Endothelial cell of umbilical vein (primary cell): ENCODE measurements around the gene FAM76B. TPM values are rescaled to one million over a fixed set of nuclear protein-coding genes. Genes with fewer than 3 reads are reported as not detected.

Experiments
- BruUV-seq: library from RNA; stranded (reverse); fragments of 400-500 nt; replicated peaks from 2 replicates; lab custom pipeline; 2021; lab: Mats Ljungman, UMichigan
- CTCF ChIA-PET: fragments of 300-600, 350-600 bp; sonication (Branson Sonifier 250); formaldehyde crosslinking; loops from one replicate; lab custom pipeline; 2021; ENCODE audit warnings: antibody characterized with exemption, inconsistent platforms; lab: Charles Lee
- POLR2A ChIA-PET: fragments of 300-600, 350-600 bp; sonication (Branson Sonifier 250); formaldehyde crosslinking; loops from one replicate; lab custom pipeline; 2021; ENCODE audit warnings: antibody characterized with exemption, inconsistent platforms; lab: Charles Lee
- DNase-seq: peaks from one replicate; pipeline ENCODE4 v3.0.0-alpha.2; 2011; ENCODE audit warnings: low read depth, low spot score
- FAIRE-seq: peaks from 2 replicates; lab custom pipeline; 2011; peaks lifted over from hg19 to GRCh38; lab: Jason Lieb, UNC
- H2AFZ ChIP-seq: 2 replicates; pipeline ENCODE4 v1.6.0; 2012; ENCODE audit warnings: low read depth, low read length, control low read depth, inconsistent platforms
- H3K27ac ChIP-seq: 2 replicates; pipeline ENCODE4 v1.5.1; 2011; ENCODE audit warnings: low read depth, mild to moderate bottlenecking, control low read depth, low read length, moderate library complexity; ENCODE audit not compliant: insufficient read depth
- H3K27me3 ChIP-seq, 2 experiments: 2 replicates each; pipeline versions ENCODE4 v1.6.0 to v1.6.1; 2011; ENCODE audit warnings: low read length in 2 of 2, mixed read lengths in 1 of 2; ENCODE audit not compliant: control insufficient read depth in 2 of 2, insufficient read depth in 2 of 2
- H3K36me3 ChIP-seq, 2 experiments: 2 replicates in 1 of 2; 3 replicates in 1 of 2; pipeline ENCODE4 v1.5.1; 2011; ENCODE audit warnings: low read length in 2 of 2, mild to moderate bottlenecking in 1 of 2, moderate library complexity in 1 of 2; ENCODE audit not compliant: control insufficient read depth in 2 of 2, insufficient read depth in 2 of 2; ENCODE audit errors: extremely low read depth in 1 of 2
- H3K4me1 ChIP-seq: 3 replicates; pipeline ENCODE4 v1.5.1; 2011; ENCODE audit warnings: mild to moderate bottlenecking, low read length; ENCODE audit not compliant: control insufficient read depth, insufficient read depth; ENCODE audit errors: extremely low read depth
- H3K4me2 ChIP-seq: 2 replicates; pipeline ENCODE4 v1.6.1; 2011; ENCODE audit warnings: low read length, control low read depth, mixed read lengths; ENCODE audit not compliant: insufficient read depth
- H3K4me3 ChIP-seq, 3 experiments: fragments of 200-600 bp in 1 of 3; sonication (generic), shearing (Covaris generic) in 1 of 3; replicated peaks in 1 of 3; 2 replicates each; pipeline ENCODE4 v1.5.1; 2011 to 2016; ENCODE audit warnings: control low read depth in 3 of 3, low read length in 3 of 3, mild to moderate bottlenecking in 2 of 3, inconsistent platforms in 1 of 3, low read depth in 1 of 3, moderate library complexity in 1 of 3; ENCODE audit not compliant: insufficient read depth in 1 of 3
- H3K79me2 ChIP-seq: 2 replicates; pipeline ENCODE4 v1.6.0; 2012; ENCODE audit warnings: low read length, inconsistent platforms; ENCODE audit not compliant: control insufficient read depth, insufficient read depth
- H3K9ac ChIP-seq: replicated peaks from 2 replicates; pipeline ENCODE3; 2011; ENCODE audit warnings: low read length, control low read depth; ENCODE audit not compliant: insufficient read depth; ENCODE audit errors: extremely low read depth
- H3K9me1 ChIP-seq: replicated peaks from 3 replicates; pipeline ENCODE4 v1.6.0; 2011; ENCODE audit warnings: mild to moderate bottlenecking, low read length; ENCODE audit not compliant: control insufficient read depth, insufficient read depth; ENCODE audit errors: extremely low read depth
- H3K9me3 ChIP-seq: replicated peaks from 2 replicates; pipeline ENCODE4 v1.5.1; 2012; ENCODE audit warnings: low read length, inconsistent platforms; ENCODE audit not compliant: control insufficient read depth, insufficient read depth
- H4K20me1 ChIP-seq: replicated peaks from 2 replicates; pipeline ENCODE3; 2011; ENCODE audit warnings: mild to moderate bottlenecking, low read length; ENCODE audit not compliant: control insufficient read depth, insufficient read depth; ENCODE audit errors: extremely low read depth
- EZH2 ChIP-seq: IDR thresholded peaks from 2 replicates; pipeline ENCODE4 v1.6.1; 2012; ENCODE audit warnings: borderline replicate concordance, low read depth, mild to moderate bottlenecking, moderate library complexity, low read length, inconsistent platforms; ENCODE audit not compliant: severe bottlenecking
- FOS ChIP-seq: IDR thresholded peaks from 2 replicates; pipeline ENCODE4 v1.6.1; 2011; ENCODE audit warnings: mild to moderate bottlenecking, low read length, moderate library complexity, borderline replicate concordance; ENCODE audit not compliant: insufficient read depth
- GATA2 ChIP-seq: IDR thresholded peaks from 2 replicates; pipeline ENCODE4 v1.7.0; 2011; ENCODE audit warnings: low read depth, mild to moderate bottlenecking, moderate library complexity, mixed read lengths, low read length; ENCODE audit not compliant: insufficient read length, insufficient read depth
- JUN ChIP-seq: IDR thresholded peaks from 2 replicates; pipeline ENCODE4 v1.6.1; 2011; ENCODE audit warnings: borderline replicate concordance, low read depth; ENCODE audit not compliant: insufficient read length, insufficient read depth
- MYC ChIP-seq: IDR thresholded peaks from one replicate; pipeline ENCODE4 v1.6.1; 2011; ENCODE audit warnings: mild to moderate bottlenecking, low read depth, low read length
- POLR2A ChIP-seq: IDR thresholded peaks from 2 replicates; pipeline ENCODE4 v1.6.1; 2012; ENCODE audit warnings: low read depth, mild to moderate bottlenecking, control low read depth, low read length
- POLR2AphosphoS5 ChIP-seq: IDR thresholded peaks from 2 replicates; pipeline ENCODE4 v1.6.1; 2012; ENCODE audit warnings: low read depth, mild to moderate bottlenecking, control low read depth, low read length, moderate library complexity; ENCODE audit not compliant: insufficient read depth
- dilution Hi-C: fragments of 300-500 bp; cut with MboI; formaldehyde crosslinking; loops from one replicate; pipeline ENCODE4 v1.15.0; 2019; ENCODE audit warnings: low sequenced_read_pairs; ENCODE audit not compliant: extremely low pct_ligation_motif_present
- intact Hi-C: fragments of 100-400 bp; cut with micrococcal nuclease; formaldehyde crosslinking; loops from one replicate; pipeline ENCODE4 v1.10.0; 2022
- polyA plus RNA-seq, 4 experiments: library from polyadenylated mRNA; depleted of rRNA in 3 of 4; stranded (reverse) in 3 of 4; unstranded in 1 of 4; fragments of >200 nt; gene quantifications; 2 replicates each; pipeline versions ENCODE4 v1.2.1 to v1.2.3, GENCODE V29; 2011 to 2012; ENCODE audit warnings: missing spikeins in 1 of 4
- total RNA-seq: library from RNA; stranded (reverse); gene quantifications from 2 replicates; pipeline ENCODE4 v1.2.3, GENCODE V29; 2021
- TF ChIP-seq, protein P1 (sequence below): IDR thresholded peaks from 2 replicates; pipeline ENCODE4 v1.6.1; 2011; ENCODE audit not compliant: insufficient read depth, insufficient read length
- TF ChIP-seq, protein P2 (sequence below), 2 donors: IDR thresholded peaks; 1 replicate in 1 of 2; 2 replicates in 1 of 2; pipeline ENCODE4 v1.5.1; 2011; ENCODE audit warnings: low read length in 2 of 2, mild to moderate bottlenecking in 2 of 2, moderate library complexity in 2 of 2, control low read depth in 1 of 2, inconsistent platforms in 1 of 2, low read depth in 1 of 2; ENCODE audit not compliant: insufficient read depth in 1 of 2; ENCODE audit errors: extremely low read depth in 1 of 2

The FAM76B gene
- total and polyA plus RNA-seq, 2 donors (not counting 3 experiments of a cell fraction or from before 2014, with no cell fraction given): 6.7 to 25.7 TPM

DNA sequence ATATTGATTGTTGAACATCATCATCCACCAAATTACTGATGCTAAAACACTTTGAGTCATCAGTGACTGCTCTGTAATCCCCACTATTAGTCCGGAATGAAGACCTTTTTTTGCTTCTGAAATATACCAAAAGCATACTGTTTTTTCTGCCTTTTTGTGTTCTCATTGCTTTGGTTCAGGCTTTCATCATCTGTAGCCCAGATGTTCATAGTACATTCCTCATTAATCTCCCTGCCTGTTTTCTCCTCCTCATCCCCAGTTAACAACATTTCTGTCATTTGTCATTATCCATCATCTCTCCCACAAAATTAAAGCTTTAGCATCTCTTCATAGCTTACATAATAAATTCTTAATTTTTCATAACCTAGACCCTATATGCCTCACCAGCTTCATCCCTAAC lies 10.0 kb upstream of the FAM76B start:
- dilution Hi-C loops (no loop called here), intact Hi-C loops (no loop called here)
- H3K27me3 ChIP-seq: no peaks in the 10 kb centered on the region
- no peak overlapping the region for H3K4me3 ChIP-seq
- no peaks in the 10 kb centered on the region for H3K9me3 ChIP-seq
- H2AFZ ChIP-seq: no peak overlapping the region
- ChIA-PET CTCF (interaction anchor here (1.0 kb wide), 1 partner anchor 8 kb away, joined by 4 read pairs; no protein-coding TSS in a partner anchor), POLR2A (interaction anchor here (0.8 kb wide), 1 partner anchor 10 kb away, joined by 3 read pairs; the partner anchor contains the start of gene FAM76B)
- no peaks in the 10 kb centered on the region for H3K4me1 ChIP-seq
- no peaks in the 10 kb centered on the region for H3K9me1 ChIP-seq
- BruUV-seq: no TSS peak
- TF ChIP-seq POLR2AphosphoS5: no peak
- TF ChIP-seq FOS: no peak
- TF ChIP-seq JUN: no peak
- TF ChIP-seq MYC: no peak
- no peak for FAIRE-seq
- H3K79me2 ChIP-seq: peaks cover 21% of the 10 kb centered on the region
- H3K27ac ChIP-seq: no peak overlapping the region
- H3K36me3 ChIP-seq: peaks cover 0 to 2% of the 10 kb centered on the region in 2 experiments
- H3K9ac ChIP-seq: no peak overlapping the region
- no peak for DNase-seq
- H4K20me1 ChIP-seq: no peaks in the 10 kb centered on the region
- no peak overlapping the region for H3K4me2 ChIP-seq

DNA sequence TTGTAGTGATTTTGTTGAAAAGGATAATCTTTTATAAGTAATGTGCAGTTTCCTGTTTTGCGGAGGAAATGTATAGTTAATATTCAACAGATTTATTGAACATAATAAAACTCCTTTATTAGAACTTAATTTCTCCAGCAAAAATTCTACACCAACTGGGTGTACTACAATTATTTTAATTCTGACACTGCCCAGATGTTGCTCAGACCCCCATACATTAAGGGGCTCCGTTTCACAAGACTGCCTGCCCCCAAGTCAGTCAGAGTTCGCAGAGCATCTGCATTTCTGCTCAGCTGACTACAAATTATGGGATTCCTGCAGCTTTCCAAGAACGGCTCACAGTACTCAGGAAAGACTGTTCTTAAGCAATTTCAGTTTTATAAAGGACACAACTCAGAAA lies 6.9 kb upstream of the FAM76B start:
- POLR2A ChIA-PET: no interaction called here
- Histone ChIP-seq H3K9ac (no peak overlapping the region), H3K9me1 (no peaks in the 10 kb centered on the region), H4K20me1 (no peaks in the 10 kb centered on the region), H3K9me3 (no peaks in the 10 kb centered on the region), H3K36me3 (peaks cover 0 to 2% of the 10 kb centered on the region in 2 experiments), H2AFZ (no peak overlapping the region), H3K79me2 (peaks cover 45% of the 10 kb centered on the region), H3K4me2 (no peak overlapping the region), H3K4me1 (peaks cover 6% of the 10 kb centered on the region), H3K27me3 (no peaks in the 10 kb centered on the region), H3K27ac (no peak overlapping the region), H3K4me3 (no peak overlapping the region)
- no TSS peak for BruUV-seq
- TF ChIP-seq POLR2A (no peak), POLR2AphosphoS5 (no peak), JUN (no peak), GATA2 (no peak), EZH2 (no peak), FOS (no peak), MYC (no peak)
- TF ChIP-seq, protein P1, sequence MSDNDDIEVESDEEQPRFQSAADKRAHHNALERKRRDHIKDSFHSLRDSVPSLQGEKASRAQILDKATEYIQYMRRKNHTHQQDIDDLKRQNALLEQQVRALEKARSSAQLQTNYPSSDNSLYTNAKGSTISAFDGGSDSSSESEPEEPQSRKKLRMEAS: no peak
- TF ChIP-seq, protein P2, sequence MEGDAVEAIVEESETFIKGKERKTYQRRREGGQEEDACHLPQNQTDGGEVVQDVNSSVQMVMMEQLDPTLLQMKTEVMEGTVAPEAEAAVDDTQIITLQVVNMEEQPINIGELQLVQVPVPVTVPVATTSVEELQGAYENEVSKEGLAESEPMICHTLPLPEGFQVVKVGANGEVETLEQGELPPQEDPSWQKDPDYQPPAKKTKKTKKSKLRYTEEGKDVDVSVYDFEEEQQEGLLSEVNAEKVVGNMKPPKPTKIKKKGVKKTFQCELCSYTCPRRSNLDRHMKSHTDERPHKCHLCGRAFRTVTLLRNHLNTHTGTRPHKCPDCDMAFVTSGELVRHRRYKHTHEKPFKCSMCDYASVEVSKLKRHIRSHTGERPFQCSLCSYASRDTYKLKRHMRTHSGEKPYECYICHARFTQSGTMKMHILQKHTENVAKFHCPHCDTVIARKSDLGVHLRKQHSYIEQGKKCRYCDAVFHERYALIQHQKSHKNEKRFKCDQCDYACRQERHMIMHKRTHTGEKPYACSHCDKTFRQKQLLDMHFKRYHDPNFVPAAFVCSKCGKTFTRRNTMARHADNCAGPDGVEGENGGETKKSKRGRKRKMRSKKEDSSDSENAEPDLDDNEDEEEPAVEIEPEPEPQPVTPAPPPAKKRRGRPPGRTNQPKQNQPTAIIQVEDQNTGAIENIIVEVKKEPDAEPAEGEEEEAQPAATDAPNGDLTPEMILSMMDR (IDR thresholded peaks at IDR 0.05; ENCODE audit: extremely low read depth in 1 of 2, insufficient read depth in 1 of 2, low read depth in 1 of 2, low read length in 2 of 2): no peak
- CTCF ChIA-PET: no interaction called here
- dilution Hi-C loops (no loop called here), intact Hi-C loops (no loop called here)
- FAIRE-seq (no peak), DNase-seq (no peak)
